GM23338 (cell line): Measurements from ENCODE around the gene SLC18B1. TPM values are rescaled to one million over a fixed set of nuclear protein-coding genes. Genes with fewer than 3 reads are reported as not detected.

Experiments
- ATAC-seq: fragments of 200-7000 bp; cut with Tn5 transposase; 3 replicates; pipeline ENCODE4 v1.9.1; 2020
- DNase-seq: peaks from one replicate; pipeline ENCODE4 v3.0.0-alpha.2; 2015; ENCODE audit warnings: low spot score
- H2AFZ ChIP-seq: fragments of 200-600 bp; sonication (generic); 2 replicates; pipeline ENCODE4 v1.8.0; 2016; ENCODE audit warnings: antibody characterized with exemption, mild to moderate bottlenecking, moderate library complexity
- H3F3A ChIP-seq: fragments of 200-600 bp; sonication (generic); replicated peaks from 2 replicates; pipeline ENCODE4 v1.8.0; 2017; ENCODE audit warnings: antibody characterized with exemption, mixed run types, low read depth
- H3K27ac ChIP-seq: fragments of 200-600 bp; sonication (generic); 2 replicates; pipeline ENCODE4 v1.6.1; 2016; ENCODE audit warnings: low read depth
- H3K27me3 ChIP-seq: fragments of 200-600 bp; sonication (generic); 2 replicates; pipeline ENCODE4 v1.8.0; 2016; ENCODE audit warnings: mild to moderate bottlenecking, mixed run types, moderate library complexity; ENCODE audit not compliant: insufficient read depth
- H3K36me3 ChIP-seq: fragments of 200-600 bp; sonication (generic); 2 replicates; pipeline ENCODE4 v1.8.0; 2016; ENCODE audit warnings: mild to moderate bottlenecking; ENCODE audit not compliant: insufficient read depth
- H3K4me1 ChIP-seq: fragments of 200-600 bp; sonication (generic); 2 replicates; pipeline ENCODE4 v1.8.0; 2016; ENCODE audit warnings: mild to moderate bottlenecking, moderate library complexity; ENCODE audit not compliant: insufficient read depth
- H3K4me2 ChIP-seq: fragments of 200-600 bp; sonication (generic); 2 replicates; pipeline ENCODE4 v1.7.1; 2017; ENCODE audit warnings: mixed run types
- H3K4me3 ChIP-seq: fragments of 200-600 bp; sonication (generic); 2 replicates; pipeline ENCODE4 v1.6.1; 2016; ENCODE audit warnings: mixed run types
- H3K79me2 ChIP-seq: fragments of 200-600 bp; sonication (generic); replicated peaks from 2 replicates; pipeline ENCODE4 v1.8.0; 2017; ENCODE audit warnings: mild to moderate bottlenecking; ENCODE audit not compliant: insufficient read depth
- H3K9me2 ChIP-seq: fragments of 200-600 bp; sonication (generic); 2 replicates; pipeline ENCODE4 v1.8.0; 2017; ENCODE audit not compliant: insufficient read depth
- H4K20me1 ChIP-seq: fragments of 200-600 bp; sonication (generic); replicated peaks from 2 replicates; pipeline ENCODE4 v1.8.0; 2017; ENCODE audit warnings: mild to moderate bottlenecking; ENCODE audit not compliant: insufficient read depth
- H3K27ac Mint-ChIP-seq: 2 replicates; pipeline ENCODE4 v1.8.0; 2020; ENCODE audit warnings: inconsistent platforms, mild to moderate bottlenecking, moderate library complexity, mixed read lengths
- H3K27me3 Mint-ChIP-seq: 3 replicates; pipeline ENCODE4 v1.8.0; 2022; ENCODE audit warnings: low read depth, mild to moderate bottlenecking, moderate library complexity, mixed read lengths, inconsistent platforms; ENCODE audit not compliant: insufficient read depth, poor library complexity
- H3K36me3 Mint-ChIP-seq: 3 replicates; pipeline ENCODE4 v1.8.0; 2021; ENCODE audit warnings: low read depth, mild to moderate bottlenecking, inconsistent platforms, moderate library complexity, mixed read lengths
- H3K4me1 Mint-ChIP-seq: 3 replicates; pipeline ENCODE4 v1.8.0; 2020; ENCODE audit warnings: mild to moderate bottlenecking, inconsistent platforms, mixed read lengths
- H3K4me3 Mint-ChIP-seq: 3 replicates; pipeline ENCODE4 v1.8.0; 2021; ENCODE audit warnings: moderate library complexity, mild to moderate bottlenecking, inconsistent platforms, mixed read lengths
- H3K9me3 Mint-ChIP-seq: 3 replicates; pipeline ENCODE4 v1.8.0; 2020; ENCODE audit warnings: moderate library complexity, mild to moderate bottlenecking, inconsistent platforms, mixed read lengths
- CREB1 ChIP-seq: fragments of 250-450 bp; sonication (Bioruptor Pico); IDR thresholded peaks from 2 replicates; pipeline ENCODE4 v1.5.0; 2020; ENCODE audit warnings: low read depth, mild to moderate bottlenecking, moderate library complexity
- ETS1 ChIP-seq: IDR thresholded peaks from 2 replicates; pipeline ENCODE4 v1.6.1; 2016; ENCODE audit warnings: antibody characterized with exemption
- EZH2 ChIP-seq: fragments of 200-600 bp; sonication (generic); IDR thresholded peaks from one replicate; pipeline ENCODE4 v1.8.0; 2017; ENCODE audit warnings: antibody characterized with exemption, mild to moderate bottlenecking, low read depth; ENCODE audit not compliant: unreplicated experiment
- EZH2phosphoT487 ChIP-seq: fragments of 200-600 bp; sonication (generic); IDR thresholded peaks from one replicate; pipeline ENCODE4 v1.8.1; 2018; ENCODE audit warnings: antibody characterized with exemption; ENCODE audit not compliant: unreplicated experiment
- NANOG ChIP-seq: IDR thresholded peaks from 2 replicates; pipeline ENCODE4 v1.6.1; 2016; ENCODE audit warnings: antibody characterized with exemption, borderline replicate concordance
- REST ChIP-seq: IDR thresholded peaks from one replicate; pipeline ENCODE4 v1.6.1; 2018; ENCODE audit warnings: antibody characterized with exemption; ENCODE audit not compliant: unreplicated experiment
- STAT1 ChIP-seq: IDR thresholded peaks from one replicate; pipeline ENCODE4 v1.6.1; 2016; ENCODE audit warnings: antibody characterized with exemption; ENCODE audit not compliant: unreplicated experiment
- ZNF331 ChIP-seq: fragments of 250-450 bp; sonication (Bioruptor Pico); IDR thresholded peaks from 2 replicates; pipeline ENCODE4 v1.5.0; 2020; ENCODE audit warnings: low read depth, mild to moderate bottlenecking, moderate library complexity
- ZNF462 ChIP-seq: fragments of 250-450 bp; sonication (Bioruptor Pico); IDR thresholded peaks from 2 replicates; pipeline ENCODE4 v1.5.0; 2020; ENCODE audit warnings: mild to moderate bottlenecking, moderate library complexity
- polyA plus RNA-seq: library from polyadenylated mRNA; unstranded; fragments of >200 nt; fragmentation: Nextera tagmentation; extraction: Ambion mirVana; gene quantifications from 2 replicates; pipeline ENCODE4 v1.2.1, GENCODE V29; 2016
- total RNA-seq: library from RNA; depleted of rRNA; stranded (reverse); fragments of >200 nt; shearing (Covaris generic); gene quantifications from 2 replicates; pipeline ENCODE4 v1.2.3, GENCODE V29; 2014

The SLC18B1 gene
- total and polyA plus RNA-seq, 2 experiments from 2014 or later = 26.4 to 37.4 TPM

GRCh38 chr6:132742495-132742894 lies 55.9 kb downstream of the SLC18B1 start:
- Mint-ChIP-seq H3K27ac (no peak overlapping the region), H3K36me3 (no peaks in the 10 kb centered on the region), H3K4me1 (no peaks in the 10 kb centered on the region), H3K4me3 (no peak overlapping the region), H3K27me3 (peaks cover 3% of the 10 kb centered on the region), H3K9me3 (no peaks in the 10 kb centered on the region)
- H3K9me2 ChIP-seq = no peaks in the 10 kb centered on the region; the same call in 1 of the 2 replicates
- no peak overlapping the region for H2AFZ ChIP-seq
- H4K20me1 ChIP-seq = no peaks in the 10 kb centered on the region
- no peaks in the 10 kb centered on the region for H3K27me3 ChIP-seq
- H3K4me1 ChIP-seq = no peaks in the 10 kb centered on the region
- no peak overlapping the region for H3K4me2 ChIP-seq
- no peak overlapping the region for H3K27ac ChIP-seq
- no peak overlapping the region for H3K4me3 ChIP-seq
- DNase-seq (no peak), ATAC-seq (no peak)
- H3K79me2 ChIP-seq = no peaks in the 10 kb centered on the region
- no peaks in the 10 kb centered on the region for H3F3A ChIP-seq
- TF ChIP-seq ZNF331 (no peak), STAT1 (no peak), REST (no peak), CREB1 (CRISPR knock-in tag) (no peak), ETS1 (no peak), ZNF462 (CRISPR knock-in tag) (no peak), EZH2phosphoT487 (no peak), NANOG (no peak), EZH2 (no peak)
- no peaks in the 10 kb centered on the region for H3K36me3 ChIP-seq
